Measurements from ENCODE around the gene BEX3. TPM values are rescaled to one million over a fixed set of nuclear protein-coding genes. Genes with fewer than 3 reads are reported as not detected.

The BEX3 gene
- total RNA-seq, 1 experiment from 2014 or later: 173 TPM

DNA sequence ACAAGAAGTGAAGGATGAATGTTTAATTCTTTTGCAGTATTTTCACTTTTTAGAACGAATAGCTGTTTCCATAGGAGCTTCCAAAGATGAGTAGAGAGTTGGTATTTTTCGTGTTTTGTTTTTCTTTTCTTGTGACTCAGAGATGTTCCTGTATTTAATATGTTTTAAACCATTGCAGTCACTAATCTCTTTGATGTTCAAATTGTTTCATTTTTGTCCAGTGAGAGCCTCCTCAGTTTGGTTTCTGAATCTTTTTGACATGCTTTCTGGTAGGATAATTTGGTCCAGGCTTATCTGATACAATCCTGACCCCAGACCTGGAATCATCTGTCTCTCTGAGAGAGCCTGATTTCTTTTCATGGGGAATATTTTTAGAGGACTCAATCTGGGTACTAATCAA, 41.6 kb downstream of the BEX3 start:
- Mint-ChIP-seq H3K27me3 (ENCODE audit: insufficient read depth, unreplicated experiment) (peaks cover 55% of the 10 kb centered on the region), H3K36me3 (ENCODE audit: insufficient read depth, unreplicated experiment) (no peaks in the 10 kb centered on the region), H3K4me1 (ENCODE audit: insufficient read depth, unreplicated experiment) (no peaks in the 10 kb centered on the region), H3K27ac (ENCODE audit: low read depth, unreplicated experiment) (no peak overlapping the region), H3K9me3 (ENCODE audit: unreplicated experiment) (no peaks in the 10 kb centered on the region), H3K4me3 (ENCODE audit: unreplicated experiment) (peak overlapping the region; percentile 3)
- intact Hi-C loops (cut with micrococcal nuclease): no loop called here
- ChIA-PET CTCF (interaction anchor here (0.6 kb wide), 1 partner anchor 20 kb away, joined by 3 read pairs; no protein-coding TSS in a partner anchor), POLR2A (no interaction called here)
- no peak for DNase-seq (ENCODE audit: unreplicated experiment)
- TF ChIP-seq, protein P1, sequence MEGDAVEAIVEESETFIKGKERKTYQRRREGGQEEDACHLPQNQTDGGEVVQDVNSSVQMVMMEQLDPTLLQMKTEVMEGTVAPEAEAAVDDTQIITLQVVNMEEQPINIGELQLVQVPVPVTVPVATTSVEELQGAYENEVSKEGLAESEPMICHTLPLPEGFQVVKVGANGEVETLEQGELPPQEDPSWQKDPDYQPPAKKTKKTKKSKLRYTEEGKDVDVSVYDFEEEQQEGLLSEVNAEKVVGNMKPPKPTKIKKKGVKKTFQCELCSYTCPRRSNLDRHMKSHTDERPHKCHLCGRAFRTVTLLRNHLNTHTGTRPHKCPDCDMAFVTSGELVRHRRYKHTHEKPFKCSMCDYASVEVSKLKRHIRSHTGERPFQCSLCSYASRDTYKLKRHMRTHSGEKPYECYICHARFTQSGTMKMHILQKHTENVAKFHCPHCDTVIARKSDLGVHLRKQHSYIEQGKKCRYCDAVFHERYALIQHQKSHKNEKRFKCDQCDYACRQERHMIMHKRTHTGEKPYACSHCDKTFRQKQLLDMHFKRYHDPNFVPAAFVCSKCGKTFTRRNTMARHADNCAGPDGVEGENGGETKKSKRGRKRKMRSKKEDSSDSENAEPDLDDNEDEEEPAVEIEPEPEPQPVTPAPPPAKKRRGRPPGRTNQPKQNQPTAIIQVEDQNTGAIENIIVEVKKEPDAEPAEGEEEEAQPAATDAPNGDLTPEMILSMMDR (IDR thresholded peaks at IDR 0.05; ENCODE audit: unreplicated experiment): no peak
- BruUV-seq (replicated peaks): no TSS peak

DNA sequence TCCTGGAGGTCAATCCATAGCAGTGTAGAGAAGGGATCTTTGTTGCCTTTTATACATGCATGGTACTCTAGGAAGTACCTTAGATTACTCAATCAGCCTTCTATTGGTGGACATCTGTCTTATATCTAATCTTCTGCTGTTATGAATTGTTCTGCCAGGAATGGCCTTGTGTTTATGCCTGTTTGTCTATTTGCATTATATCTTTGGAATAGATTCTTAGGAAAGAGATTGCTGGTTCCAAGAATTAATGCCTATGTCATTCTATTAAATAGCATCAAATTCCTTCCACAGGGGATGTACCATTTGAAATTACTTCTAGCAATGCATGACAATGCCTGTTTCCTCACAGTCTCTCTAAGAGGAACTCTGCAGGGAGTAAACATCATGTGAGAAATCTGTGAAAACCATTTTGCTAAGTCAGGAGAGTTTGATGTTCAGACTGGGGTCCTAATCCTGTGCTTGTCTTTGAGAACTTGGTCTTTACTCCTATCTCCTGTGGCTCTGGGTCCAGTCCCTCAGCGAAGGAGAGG, 42.5 kb downstream of the BEX3 start:
- Mint-ChIP-seq H3K9me3 (ENCODE audit: unreplicated experiment) (no peaks in the 10 kb centered on the region), H3K4me3 (ENCODE audit: unreplicated experiment) (no peak overlapping the region), H3K27ac (ENCODE audit: low read depth, unreplicated experiment) (no peak overlapping the region), H3K4me1 (ENCODE audit: insufficient read depth, unreplicated experiment) (no peaks in the 10 kb centered on the region), H3K36me3 (ENCODE audit: insufficient read depth, unreplicated experiment) (no peaks in the 10 kb centered on the region), H3K27me3 (ENCODE audit: insufficient read depth, unreplicated experiment) (peaks cover 59% of the 10 kb centered on the region)
- intact Hi-C loops (cut with micrococcal nuclease): no loop called here
- BruUV-seq (replicated peaks): no TSS peak
- CTCF ChIA-PET: no interaction called here
- TF ChIP-seq, protein P1 (IDR thresholded peaks at IDR 0.05; ENCODE audit: unreplicated experiment): no peak
- POLR2A ChIA-PET: no interaction called here
- no peak for DNase-seq (ENCODE audit: unreplicated experiment)

DNA sequence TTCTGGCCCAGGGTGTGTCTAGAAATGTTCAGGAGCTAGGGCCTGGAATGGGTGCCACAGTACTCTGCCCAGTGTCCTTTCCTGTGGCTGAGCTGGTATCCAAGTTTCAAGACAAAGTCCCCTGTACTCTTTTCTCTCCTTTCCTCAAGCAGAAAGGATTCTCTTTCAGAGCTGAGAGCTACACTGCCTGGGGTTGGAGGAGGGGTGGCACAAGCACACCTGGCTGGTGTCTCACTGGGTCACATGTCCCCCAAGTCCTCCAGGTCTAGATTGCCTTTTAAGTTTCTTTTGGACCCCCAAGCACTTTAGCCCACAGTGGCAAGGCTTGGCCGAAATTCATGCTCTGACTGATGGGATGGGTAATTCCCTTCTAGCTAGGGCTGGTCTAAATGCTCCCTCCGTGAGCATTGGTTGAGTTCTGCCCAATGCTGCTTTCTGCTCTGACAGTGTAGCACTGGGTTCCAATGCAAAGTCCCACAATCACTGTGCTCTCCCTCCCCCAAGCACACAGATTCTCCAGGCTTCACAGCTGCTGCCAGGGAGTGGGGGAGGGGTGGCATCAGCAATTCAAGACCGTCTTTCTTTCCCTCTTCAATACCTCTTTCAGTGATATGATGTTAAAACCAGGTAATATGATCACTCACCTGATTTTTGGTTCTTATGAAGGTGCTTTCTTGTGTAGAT, 47.8 kb downstream of the BEX3 start:
- ChIA-PET CTCF (no interaction called here), POLR2A (interaction anchor here (0.6 kb wide), 2 partner anchors 49 to 128 kb away, joined by 3 read pairs; no protein-coding TSS in a partner anchor)
- Mint-ChIP-seq H3K4me1 (ENCODE audit: insufficient read depth, unreplicated experiment) (no peaks in the 10 kb centered on the region), H3K27ac (ENCODE audit: low read depth, unreplicated experiment) (no peak overlapping the region), H3K36me3 (ENCODE audit: insufficient read depth, unreplicated experiment) (no peaks in the 10 kb centered on the region), H3K9me3 (ENCODE audit: unreplicated experiment) (no peaks in the 10 kb centered on the region), H3K27me3 (ENCODE audit: insufficient read depth, unreplicated experiment) (peaks cover 43% of the 10 kb centered on the region), H3K4me3 (ENCODE audit: unreplicated experiment) (no peak overlapping the region)
- TF ChIP-seq, protein P1 (IDR thresholded peaks at IDR 0.05; ENCODE audit: unreplicated experiment): no peak
- intact Hi-C loops (cut with micrococcal nuclease): no loop called here
- BruUV-seq (replicated peaks): no TSS peak
- no peak for DNase-seq (ENCODE audit: unreplicated experiment)

Other genes starting within 250 kb of the BEX3 start
- gene BEX4, start 161.4 kb upstream of the BEX3 start, total RNA-seq (2022): not detected in 2 replicates
- 20.2 and 22.1 TPM in 2 replicates for gene TCEAL8, start 121.4 kb upstream of the BEX3 start, total RNA-seq (2022)
- gene TCEAL5, start 99.8 kb upstream of the BEX3 start, total RNA-seq (2022): not detected in 2 replicates
- not detected in 2 replicates for gene BEX2, start 65.5 kb upstream of the BEX3 start, total RNA-seq (2022)
- not detected in 2 replicates for gene TCEAL7, start 46.3 kb upstream of the BEX3 start, total RNA-seq (2022)
- 40.3 and 63.9 TPM in 2 replicates for gene TCEAL9, start 20.0 kb upstream of the BEX3 start, total RNA-seq (2022)
- gene RAB40A, start 143.0 kb downstream of the BEX3 start, total RNA-seq (2022): 0.17 TPM in 1 of 2 replicates, not detected in the other
- 63.7 and 64.4 TPM in 2 replicates for gene TCEAL4, start 209.0 kb downstream of the BEX3 start, total RNA-seq (2022)
- gene TCEAL3, start 231.4 kb downstream of the BEX3 start, total RNA-seq (2022): 15.1 and 18.9 TPM in 2 replicates

Data from MCF 10A (cell line).